Spleen (tissue), 7 donors: ENCODE measurements around the gene OSER1.

Experiments
- CTCF ChIP-seq, 11 experiments: fragments of 200-600 bp in 7 of 11; fragments of 450-650 bp in 4 of 11; sonication (generic) in 4 of 11; IDR thresholded peaks in 8 of 11; conservative IDR thresholded peaks in 3 of 11; 1 replicate in 7 of 11; 2 replicates in 4 of 11; pipeline versions ENCODE4 v1.4.0 to v1.8.0; 2016 to 2021; ENCODE audit warnings: antibody characterized with exemption in 11 of 11, inconsistent platforms in 4 of 11, mild to moderate bottlenecking in 1 of 11
- POLR2A ChIP-seq, 3 donors: fragments of 450-650 bp; IDR thresholded peaks; one replicate each; pipeline ENCODE4 v1.5.1; 2017; ENCODE audit warnings: antibody characterized with exemption in 3 of 3, mild to moderate bottlenecking in 1 of 3
- donor health status: DM: no; HTN: no; CAD: no; lungs with moderate emphysema.
- donor health status: DM: no; HTN: no; CAD: no.
- donor health status: DM: no; HTN: no; CAD: no.

GRCh38 chr20:44199877-44200276, 10.7 kb downstream of the OSER1 start:
- no peak for TF ChIP-seq CTCF (IDR thresholded peaks at IDR 0.05 in 8 of 11, conservative IDR thresholded peaks at IDR 0.05 in 3 of 11)
- TF ChIP-seq POLR2A (IDR thresholded peaks at IDR 0.05) = no peak
